Activated CD4-positive, alpha-beta T cell treated with anti-CD3 and anti-CD28 coated beads, Interleukin-10, Interleukin-2, amounts not matched to agents 100 ng/mL and 50 ng/mL, durations not matched to agents 16 hours and 8 hours (primary cell): Measurements from ENCODE around the gene PAEP.
A peak's percentile ranks its signal among the peaks of the same experiment; 100 is the strongest.

Experiments
- DNase-seq: peaks from one replicate; pipeline ENCODE4 v3.0.0-alpha.2; 2020

The PAEP gene

DNA sequence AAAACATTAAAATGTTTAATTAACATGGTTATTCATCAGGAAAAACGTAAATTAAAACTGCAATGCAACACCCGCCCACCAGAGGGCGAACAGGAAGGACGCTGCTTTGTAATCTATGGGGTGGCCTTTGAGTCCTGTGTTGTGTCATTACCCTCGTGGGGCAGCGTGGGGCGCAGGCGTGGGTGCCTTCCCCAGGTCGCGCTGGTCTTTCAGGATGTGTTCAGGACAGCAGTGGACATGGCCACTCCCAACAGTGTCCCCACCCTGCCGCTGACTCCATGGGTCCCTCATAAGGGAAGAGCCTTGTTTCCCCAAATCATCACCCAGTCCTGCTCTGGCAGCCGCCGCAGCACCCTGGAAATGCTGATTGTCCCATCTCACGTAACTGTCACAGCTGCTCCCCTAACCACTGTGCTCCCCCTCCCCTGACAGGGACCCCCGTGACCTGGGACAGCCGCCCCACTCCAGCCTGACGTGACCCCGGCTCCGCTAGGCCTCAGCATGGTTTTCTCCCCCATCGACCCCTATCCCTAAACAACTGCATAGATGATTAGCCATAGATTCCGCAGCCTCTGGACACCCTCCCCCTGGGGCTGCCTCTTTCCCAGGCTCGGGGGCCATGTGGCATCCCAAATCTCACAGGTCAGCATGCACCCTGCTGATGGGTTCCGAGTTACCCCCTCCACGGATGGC, 41.4 kb downstream of the PAEP start:
- DNase-seq: peak; percentile 58

- DNase-seq: no peak
Observed at GRCh38 chr9:135604437-135605237, 43.1 kb downstream of the PAEP start.

DNA sequence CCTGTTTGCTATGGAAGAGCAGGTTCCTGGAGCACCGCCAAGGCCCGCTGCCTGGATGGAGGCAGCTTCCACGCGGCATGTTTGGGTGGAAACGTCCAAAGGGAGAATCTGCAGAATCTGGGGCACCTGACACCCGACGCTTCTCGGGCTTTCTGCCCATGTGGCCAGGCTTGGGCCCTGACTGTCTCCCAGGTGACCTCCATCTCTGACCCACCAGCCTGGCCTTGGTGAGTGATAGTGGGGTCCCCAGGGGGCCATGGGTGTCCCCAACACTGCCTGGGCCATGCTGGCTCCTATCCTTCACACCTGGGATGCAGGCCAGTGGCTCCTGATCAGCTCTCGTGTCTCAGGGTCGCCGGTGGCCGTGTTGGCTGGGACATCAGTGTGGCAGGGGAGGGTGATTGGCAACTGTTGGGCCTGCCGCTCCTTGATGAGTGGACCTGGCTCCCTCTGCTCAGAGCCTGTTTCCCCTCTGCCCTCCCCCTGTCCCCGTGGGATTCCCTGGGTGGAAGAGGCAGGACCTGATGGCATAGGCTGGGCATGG, 43.8 kb downstream of the PAEP start:
- no peak for DNase-seq

DNA sequence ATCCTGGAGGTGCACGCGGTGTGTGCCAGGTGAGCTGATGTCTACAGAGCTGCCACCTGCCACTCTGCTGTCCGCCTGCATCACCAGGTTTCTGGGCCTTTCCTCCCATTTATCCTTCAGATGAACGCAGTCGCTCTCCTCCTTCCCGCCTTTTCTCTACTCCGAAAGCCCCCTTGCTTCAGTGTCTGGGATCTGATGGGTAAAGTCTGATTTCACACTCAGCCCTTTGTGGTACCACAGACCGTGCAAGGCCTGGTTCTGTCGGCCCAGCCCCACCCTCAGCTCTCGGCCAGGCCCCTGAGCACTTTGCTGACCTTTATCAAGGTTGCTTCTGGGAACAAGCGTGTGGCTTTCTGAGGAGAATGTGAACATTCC, 45.3 kb downstream of the PAEP start:
- DNase-seq: no peak

GRCh38 chr9:135607401-135608293, 46.1 kb downstream of the PAEP start:
- DNase-seq: no peak

DNA sequence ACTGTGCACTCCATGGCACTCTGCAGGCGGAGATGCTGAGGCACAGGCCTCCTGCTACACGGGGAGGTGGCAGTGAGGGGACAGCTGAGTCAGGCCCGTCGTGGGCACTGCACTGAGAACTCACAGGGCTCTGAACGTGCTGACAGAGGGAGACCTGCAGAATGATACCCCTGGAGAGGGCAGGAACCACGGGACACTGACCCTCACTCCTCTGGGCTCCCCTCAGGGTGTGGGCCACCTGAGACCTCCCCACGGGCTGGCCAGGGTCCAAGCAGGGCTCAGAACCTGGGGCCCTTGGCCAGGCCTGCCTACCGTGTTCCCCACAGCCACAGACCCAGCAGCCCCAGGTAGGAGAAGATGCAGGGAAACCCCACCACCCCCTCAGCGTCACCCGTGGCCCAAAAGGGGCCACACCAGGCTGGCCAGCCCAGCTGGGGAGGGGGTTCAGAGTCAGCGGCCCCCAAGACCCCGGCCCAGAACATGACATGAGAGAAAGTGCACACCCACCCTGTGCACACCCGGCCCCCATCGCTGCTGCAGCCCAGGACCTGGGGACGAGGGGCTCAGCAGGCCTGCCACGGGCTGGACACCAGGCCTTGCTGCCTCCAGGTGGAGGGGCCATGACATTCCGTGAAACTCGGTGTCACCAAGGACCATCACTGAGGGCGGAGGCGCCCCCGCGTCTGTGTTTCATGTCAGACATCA, 46.9 kb downstream of the PAEP start:
- DNase-seq: no peak

- DNase-seq: no peak
Observed at GRCh38 chr9:135608999-135609317, 47.4 kb downstream of the PAEP start.

DNA sequence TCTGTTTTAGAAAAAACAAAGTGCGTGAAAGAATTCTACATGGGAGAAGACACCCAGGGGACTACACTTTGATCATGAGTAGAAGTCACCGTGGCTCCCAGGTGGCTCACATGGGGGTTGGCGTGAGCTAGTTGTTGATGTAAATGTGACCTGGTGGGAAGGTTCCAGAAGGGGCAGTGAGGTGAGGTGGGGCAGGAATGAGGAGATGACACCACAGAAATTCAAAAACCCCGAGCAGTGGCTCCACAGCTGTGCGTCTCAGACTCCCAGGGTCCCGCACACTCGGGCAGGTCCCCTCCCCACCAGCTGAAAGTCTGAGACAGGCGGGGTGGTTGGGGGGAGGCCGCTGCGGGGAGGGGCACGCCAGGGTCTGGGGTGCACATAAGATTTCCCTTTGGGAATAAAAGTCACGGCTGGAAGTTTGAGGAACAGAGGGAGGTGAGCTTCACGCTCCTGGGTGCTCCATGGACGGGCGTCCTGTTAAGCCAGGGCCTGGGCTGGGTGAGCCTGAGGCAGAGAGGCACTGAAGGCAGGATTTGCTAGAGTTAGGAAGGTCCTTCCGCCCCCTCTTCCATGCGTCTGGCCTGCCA, 47.9 kb downstream of the PAEP start:
- no peak for DNase-seq

GRCh38 chr9:135610290-135611141, 49.0 kb downstream of the PAEP start:
- DNase-seq: no peak

- no peak for DNase-seq
Observed at GRCh38 chr9:135611142-135611874, 49.8 kb downstream of the PAEP start.

- no peak for DNase-seq
Observed at GRCh38 chr9:135611875-135612209, 50.3 kb downstream of the PAEP start.

DNA sequence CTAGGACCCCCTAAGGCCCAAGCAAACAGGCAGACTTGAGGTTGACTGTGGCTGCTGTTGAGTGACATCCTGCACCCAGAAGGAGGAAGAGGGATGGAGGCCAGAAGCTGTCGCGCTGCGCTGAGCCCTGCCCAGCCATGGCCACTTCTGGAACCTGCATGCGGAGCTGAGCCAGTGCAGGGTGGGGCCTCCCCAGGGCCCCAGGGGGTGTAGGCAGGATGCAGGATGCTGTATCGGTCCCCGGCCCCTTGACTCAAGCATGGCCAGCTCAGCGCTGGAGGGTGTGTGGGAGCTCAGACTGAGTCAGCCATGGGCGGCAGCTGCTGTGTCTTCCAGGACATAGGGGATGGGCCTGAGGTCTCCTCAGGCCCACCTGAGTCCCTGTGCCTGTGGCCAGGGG, 50.9 kb downstream of the PAEP start:
- DNase-seq: no peak

- no peak for DNase-seq
Observed at GRCh38 chr9:135612981-135613910, 51.7 kb downstream of the PAEP start.

GRCh38 chr9:135613946-135614805, 52.6 kb downstream of the PAEP start:
- no peak for DNase-seq

GRCh38 chr9:135614821-135615665, 53.5 kb downstream of the PAEP start:
- DNase-seq: no peak

DNA sequence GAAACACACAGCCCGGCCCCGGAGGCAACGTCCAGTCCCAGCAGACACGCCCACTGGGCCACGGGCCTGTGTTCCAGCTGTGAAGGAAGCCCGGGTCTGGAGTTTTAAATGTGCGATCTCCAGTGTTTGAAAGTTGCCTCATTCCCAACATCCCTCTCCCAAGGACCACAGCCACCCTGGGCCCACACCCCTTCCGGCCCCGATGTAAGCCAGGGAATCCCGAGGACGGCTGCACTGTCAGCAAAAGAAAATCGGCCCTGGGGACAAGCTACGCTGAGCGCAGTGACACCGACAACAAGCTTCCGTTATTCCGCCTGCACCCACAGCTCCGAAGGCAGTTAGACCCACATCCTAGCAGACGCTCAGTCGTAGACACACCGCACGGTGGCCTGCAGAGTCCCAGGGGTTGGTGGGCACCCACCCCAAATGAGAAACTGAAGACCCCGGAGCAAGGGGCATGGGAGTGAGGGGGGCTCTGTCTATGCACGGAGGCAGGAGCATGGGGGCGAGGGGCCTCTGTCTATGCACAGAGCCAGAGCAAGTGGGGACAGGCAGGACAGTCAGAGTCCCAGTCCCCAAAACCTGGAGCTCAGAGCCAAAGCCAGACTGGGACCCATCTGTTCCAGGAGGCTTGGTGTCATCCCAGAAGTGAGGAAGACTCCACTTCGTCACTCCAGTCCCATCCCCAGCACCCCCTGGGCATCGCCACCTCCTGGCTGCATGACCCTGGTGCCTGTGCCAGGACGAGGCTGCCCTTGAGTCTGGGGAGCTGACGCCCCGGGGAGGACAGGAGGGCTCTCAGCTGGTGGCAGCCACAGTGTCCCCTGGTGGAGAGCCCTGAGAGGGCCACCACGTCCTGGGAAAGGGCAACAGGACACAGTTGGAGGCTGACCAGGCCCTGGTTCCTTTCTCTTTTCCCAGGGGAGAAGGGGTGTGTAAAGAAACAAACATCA, 54.4 kb downstream of the PAEP start:
- DNase-seq: no peak
